ENCODE results near the gene CYP24A1. TPM values are rescaled to one million over a fixed set of nuclear protein-coding genes. Genes with fewer than 3 reads are reported as not detected.

Gene CYP24A1
- total and polyA plus RNA-seq, 2 of the 13 experiments (the other 11 are each of a cell fraction or from before 2014, with no cell fraction given): 9.4 to 32.7 TPM

GRCh38 chr20:54132612-54133433, 41.0 kb downstream of the CYP24A1 start (continued):
- 0 out of 2 replicates have a peak, but pooled peaks have one; percentile 23 for TF ChIP-seq ZNF335 (CRISPR knock-in tag; IDR thresholded peaks at IDR 0.05)
- peak; percentile 91 for TF ChIP-seq TCF7L2 (IDR thresholded peaks at IDR 0.05; ENCODE audit: low read depth, low read length)
- TF ChIP-seq ARHGAP35 (CRISPR knock-in tag; IDR thresholded peaks at IDR 0.05; ENCODE audit: borderline replicate concordance): 0 out of 2 replicates have a peak, but pooled peaks have one; percentile 39
- TF ChIP-seq ELF3 (CRISPR knock-in tag; IDR thresholded peaks at IDR 0.05): peak; percentile 96
- TF ChIP-seq ZFAT (CRISPR knock-in tag; conservative IDR thresholded peaks at IDR 0.05): no peak
- TF ChIP-seq ZFP36L1 (CRISPR knock-in tag; IDR thresholded peaks at IDR 0.05): peak; percentile 72; the same call in 1 of the 2 replicates
- no peak for TF ChIP-seq NONO (IDR thresholded peaks at IDR 0.05)
- TF ChIP-seq NONO (CRISPR knock-in tag; conservative IDR thresholded peaks at IDR 0.05): 0 out of 2 replicates have a peak, but pooled peaks have one; percentile 45
- TF ChIP-seq JUNB (CRISPR knock-in tag; IDR thresholded peaks at IDR 0.05; ENCODE audit: borderline replicate concordance): peak; percentile 51; the same call in 1 of the 2 replicates
- TF ChIP-seq KDM5A (IDR thresholded peaks at IDR 0.05; ENCODE audit: borderline replicate concordance, low read length): no peak
- TF ChIP-seq UBTF (CRISPR knock-in tag; IDR thresholded peaks at IDR 0.05): no peak
- TF ChIP-seq KAT8 (CRISPR knock-in tag; IDR thresholded peaks at IDR 0.05): peak; percentile 80; the same call in 1 of the 2 replicates
- peak; percentile 33; the same call in 1 of the 2 replicates for TF ChIP-seq YEATS4 (CRISPR knock-in tag; IDR thresholded peaks at IDR 0.05; ENCODE audit: borderline replicate concordance)
- TF ChIP-seq ZNF879 (CRISPR knock-in tag; IDR thresholded peaks at IDR 0.05): 0 out of 2 replicates have a peak, but pooled peaks have one; percentile 24
- peak; percentile 88; the same call in 1 of the 2 replicates for TF ChIP-seq ZNF747 (CRISPR knock-in tag; IDR thresholded peaks at IDR 0.05; ENCODE audit: borderline replicate concordance)
- no peak; the same call in 1 of the 2 replicates for TF ChIP-seq ZNF704 (CRISPR knock-in tag; IDR thresholded peaks at IDR 0.05; ENCODE audit: borderline replicate concordance)
- TF ChIP-seq NCOR1 (IDR thresholded peaks at IDR 0.05; ENCODE audit: borderline replicate concordance, low read length): peak; percentile 93
- TF ChIP-seq SNAPC5 (CRISPR knock-in tag; IDR thresholded peaks at IDR 0.05; ENCODE audit: borderline replicate concordance): peak; percentile 88; the same call in 1 of the 2 replicates
- TF ChIP-seq FOSL2 (CRISPR knock-in tag; IDR thresholded peaks at IDR 0.05): peak; percentile 98
- TF ChIP-seq SMAD9 (CRISPR knock-in tag; IDR thresholded peaks at IDR 0.05): no peak
- TF ChIP-seq NFE2L1 (CRISPR knock-in tag; IDR thresholded peaks at IDR 0.05; ENCODE audit: borderline replicate concordance): no peak
- TF ChIP-seq KLF11 (CRISPR knock-in tag; IDR thresholded peaks at IDR 0.05): 0 out of 2 replicates have a peak, but pooled peaks have one; percentile 30
- TF ChIP-seq SMC3 (IDR thresholded peaks at IDR 0.05; ENCODE audit: low read length): peak; percentile 82
- peak; percentile 100 for TF ChIP-seq CEBPB (IDR thresholded peaks at IDR 0.05; ENCODE audit: borderline replicate concordance, low read depth, low read length)
- TF ChIP-seq CBX1 (IDR thresholded peaks at IDR 0.05; ENCODE audit: low read depth): peak; percentile 88
- 0 out of 2 replicates have a peak, but pooled peaks have one; percentile 25 for TF ChIP-seq ZNF121 (CRISPR knock-in tag; IDR thresholded peaks at IDR 0.05)
- no peak for TF ChIP-seq CREBL2 (CRISPR knock-in tag; IDR thresholded peaks at IDR 0.05; ENCODE audit: borderline replicate concordance)
